WTC11 (cell line): ENCODE measurements around the gene PSMB2.
"Not testable (repeated sequence)": the region's sequence is repeated elsewhere in the genome, so short reads cannot be mapped to it uniquely, and the experiment has no call there.

Source experiments
- ATF1 ChIP-seq: sonication (generic); formaldehyde crosslinking; IDR thresholded peaks from 2 replicates; pipeline ENCODE4 v1.8.1; 2023; ENCODE audit warnings: mild to moderate bottlenecking, moderate library complexity, missing genetic modification reagents
- CBFB ChIP-seq: sonication (generic); formaldehyde crosslinking; IDR thresholded peaks from 2 replicates; pipeline ENCODE4 v1.8.1; 2022; ENCODE audit warnings: mild to moderate bottlenecking, low read depth, missing genetic modification reagents
- MAX ChIP-seq: sonication (generic); formaldehyde crosslinking; IDR thresholded peaks from 2 replicates; pipeline ENCODE4 v1.8.0; 2022; ENCODE audit warnings: mild to moderate bottlenecking, missing genetic modification reagents
- RORB ChIP-seq: fragments of 250-450 bp; sonication (Bioruptor Pico); IDR thresholded peaks from 2 replicates; pipeline ENCODE4 v1.9.0; 2021; ENCODE audit warnings: mild to moderate bottlenecking
- SOX15 ChIP-seq: fragments of 250-450 bp; sonication (Bioruptor Pico); IDR thresholded peaks from 2 replicates; pipeline ENCODE4 v1.9.0; 2021; ENCODE audit warnings: mild to moderate bottlenecking
- STAT6 ChIP-seq: sonication (generic); formaldehyde crosslinking; conservative IDR thresholded peaks from 2 replicates; pipeline ENCODE4 v1.8.1; 2023; ENCODE audit warnings: mild to moderate bottlenecking, low read depth, missing genetic modification reagents, moderate library complexity
- ZNF121 ChIP-seq: sonication (generic); formaldehyde crosslinking; IDR thresholded peaks from 2 replicates; pipeline ENCODE4 v1.8.0; 2023; ENCODE audit warnings: missing genetic modification reagents
- TF ChIP-seq, protein P1 (sequence below): fragments of 200-600 bp; IDR thresholded peaks from 2 replicates; pipeline ENCODE4 v1.8.0; 2022; ENCODE audit warnings: antibody characterized with exemption

GRCh38 chr1:35585805-35586204, 55.5 kb downstream of the PSMB2 start:
- 0 out of 2 replicates have a peak, but pooled peaks have one; percentile 39 for TF ChIP-seq ZNF121 (CRISPR knock-in tag)
- TF ChIP-seq ATF1 (CRISPR knock-in tag); STAT6 (CRISPR knock-in tag); MAX; RORB; CBFB (CRISPR knock-in tag); SOX15: not testable (repeated sequence)
- TF ChIP-seq, protein P1, sequence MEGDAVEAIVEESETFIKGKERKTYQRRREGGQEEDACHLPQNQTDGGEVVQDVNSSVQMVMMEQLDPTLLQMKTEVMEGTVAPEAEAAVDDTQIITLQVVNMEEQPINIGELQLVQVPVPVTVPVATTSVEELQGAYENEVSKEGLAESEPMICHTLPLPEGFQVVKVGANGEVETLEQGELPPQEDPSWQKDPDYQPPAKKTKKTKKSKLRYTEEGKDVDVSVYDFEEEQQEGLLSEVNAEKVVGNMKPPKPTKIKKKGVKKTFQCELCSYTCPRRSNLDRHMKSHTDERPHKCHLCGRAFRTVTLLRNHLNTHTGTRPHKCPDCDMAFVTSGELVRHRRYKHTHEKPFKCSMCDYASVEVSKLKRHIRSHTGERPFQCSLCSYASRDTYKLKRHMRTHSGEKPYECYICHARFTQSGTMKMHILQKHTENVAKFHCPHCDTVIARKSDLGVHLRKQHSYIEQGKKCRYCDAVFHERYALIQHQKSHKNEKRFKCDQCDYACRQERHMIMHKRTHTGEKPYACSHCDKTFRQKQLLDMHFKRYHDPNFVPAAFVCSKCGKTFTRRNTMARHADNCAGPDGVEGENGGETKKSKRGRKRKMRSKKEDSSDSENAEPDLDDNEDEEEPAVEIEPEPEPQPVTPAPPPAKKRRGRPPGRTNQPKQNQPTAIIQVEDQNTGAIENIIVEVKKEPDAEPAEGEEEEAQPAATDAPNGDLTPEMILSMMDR, result not testable (repeated sequence)
